ENCODE measurements around the gene NUCKS1. TPM values are rescaled to one million over a fixed set of nuclear protein-coding genes. Genes with fewer than 3 reads are reported as not detected.

The NUCKS1 gene
- total RNA-seq, 1 experiment from 2014 or later: 401 TPM

- Mint-ChIP-seq H3K9me3 (no peaks in the 10 kb centered on the region), H3K4me1 (0 out of 2 replicates have a peak, but pooled peaks cover 6% of the 10 kb centered on the region), H3K36me3 (peaks cover 51% of the 10 kb centered on the region), H3K4me3 (no peak overlapping the region), H3K27ac (no peak overlapping the region), H3K27me3 (ENCODE audit: low read depth) (no peaks in the 10 kb centered on the region)
- ChIA-PET CTCF (interaction anchor here (3.5 kb wide), 1 partner anchor 183 kb away, joined by 124 read pairs; no protein-coding TSS in a partner anchor), POLR2A (no interaction called here)
- ATAC-seq (no peak), DNase-seq (ENCODE audit: low spot score) (no peak)
- no peak for TF ChIP-seq STAT6 (CRISPR knock-in tag; conservative IDR thresholded peaks at IDR 0.05; ENCODE audit: low read depth)
- TF ChIP-seq TP53 (CRISPR knock-in tag; IDR thresholded peaks at IDR 0.05): no peak
- TF ChIP-seq AFF4 (CRISPR knock-in tag; IDR thresholded peaks at IDR 0.05; ENCODE audit: borderline replicate concordance): no peak
- TF ChIP-seq PRRX2 (CRISPR knock-in tag; IDR thresholded peaks at IDR 0.05): no peak
- no peak for TF ChIP-seq ARID4B (CRISPR knock-in tag; IDR thresholded peaks at IDR 0.05; ENCODE audit: borderline replicate concordance)
- TF ChIP-seq IRF2 (CRISPR knock-in tag; IDR thresholded peaks at IDR 0.05; ENCODE audit: borderline replicate concordance, low read depth): no peak
- TF ChIP-seq FOXP1 (CRISPR knock-in tag; IDR thresholded peaks at IDR 0.05; ENCODE audit: borderline replicate concordance): no peak
- no peak for TF ChIP-seq ZNF138 (CRISPR knock-in tag; conservative IDR thresholded peaks at IDR 0.05)
Observed at GRCh38 chr1:205794011-205794730, 44.2 kb upstream of the NUCKS1 start.

GRCh38 chr1:205792961-205793673, 43.1 kb upstream of the NUCKS1 start:
- POLR2A ChIA-PET: interaction anchor here (0.5 kb wide), 1 partner anchor 581 kb away, joined by 4 read pairs; no protein-coding TSS in a partner anchor
- peak overlapping the region; percentile 76; the same call in 1 of the 2 replicates for H3K27ac Mint-ChIP-seq
- CTCF ChIA-PET: interaction anchor here (1.7 to 3.5 kb wide), 5 partner anchors 18 to 193 kb away, joined by 4 to 124 read pairs (median 21); no protein-coding TSS in a partner anchor
- H3K9me3 Mint-ChIP-seq: no peaks in the 10 kb centered on the region
- H3K36me3 Mint-ChIP-seq: peaks cover 40% of the 10 kb centered on the region
- no peak for DNase-seq (ENCODE audit: low spot score)
- no peaks in the 10 kb centered on the region for H3K27me3 Mint-ChIP-seq (ENCODE audit: low read depth)
- ATAC-seq: no peak
- no peak overlapping the region for H3K4me3 Mint-ChIP-seq
- 0 out of 2 replicates have a peak, but pooled peaks cover 6% of the 10 kb centered on the region for H3K4me1 Mint-ChIP-seq
- TF ChIP-seq CREB1 (CRISPR knock-in tag; IDR thresholded peaks at IDR 0.05) (no peak), MLX (CRISPR knock-in tag; IDR thresholded peaks at IDR 0.05) (no peak), STAT6 (CRISPR knock-in tag; conservative IDR thresholded peaks at IDR 0.05; ENCODE audit: low read depth) (no peak), CBFB (CRISPR knock-in tag; IDR thresholded peaks at IDR 0.05; ENCODE audit: low read depth) (no peak), ARID4B (CRISPR knock-in tag; IDR thresholded peaks at IDR 0.05; ENCODE audit: borderline replicate concordance) (no peak)
